Measurements from ENCODE around the gene TRPC4AP.

DNA sequence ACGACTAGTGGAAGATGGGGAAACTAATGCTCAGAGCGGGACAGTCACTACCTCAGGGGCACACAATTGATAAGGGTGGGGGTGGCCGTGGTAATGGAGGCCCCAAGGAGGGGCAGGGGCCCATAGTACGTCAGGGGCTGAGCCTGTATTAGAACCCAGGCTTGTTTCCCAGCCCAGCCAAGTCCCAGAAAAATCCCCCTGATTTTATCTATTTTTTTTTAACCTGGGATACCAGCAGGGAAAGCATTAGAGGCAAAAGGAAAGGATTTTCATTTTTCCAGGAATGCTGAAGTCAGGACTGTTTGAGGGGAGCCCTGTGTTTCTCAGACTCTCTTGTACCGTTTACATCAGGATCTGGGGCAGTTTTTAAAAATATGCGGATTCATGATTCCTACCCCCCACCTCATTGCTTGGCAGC is 136.6 kb downstream of the TRPC4AP start:
- TF ChIP-seq CHD1 (IDR thresholded peaks at IDR 0.05; ENCODE audit: low read depth, low read length): no peak
- no peak for TF ChIP-seq CREB1 (IDR thresholded peaks at IDR 0.05; ENCODE audit: low read depth)

Data from GM12878 (cell line).